NOMO-1 treated with dmso at 0.1 percent for 144 hours (cell line): ENCODE results near the gene FAM117A.
"Not testable (repeated sequence)": the region's sequence is repeated elsewhere in the genome, so short reads cannot be mapped to it uniquely, and the experiment has no call there.

Experiments
- DNase-seq: peaks from one replicate; lab custom pipeline; 2025; ENCODE audit not compliant: unreplicated experiment; lab: John Stamatoyannopoulos, UW

FAM117A gene

GRCh38 chr17:49681106-49681979, 82.6 kb downstream of the FAM117A start:
- DNase-seq: peak; percentile 10

GRCh38 chr17:49680314-49680713, 83.6 kb downstream of the FAM117A start:
- DNase-seq: no peak

DNA sequence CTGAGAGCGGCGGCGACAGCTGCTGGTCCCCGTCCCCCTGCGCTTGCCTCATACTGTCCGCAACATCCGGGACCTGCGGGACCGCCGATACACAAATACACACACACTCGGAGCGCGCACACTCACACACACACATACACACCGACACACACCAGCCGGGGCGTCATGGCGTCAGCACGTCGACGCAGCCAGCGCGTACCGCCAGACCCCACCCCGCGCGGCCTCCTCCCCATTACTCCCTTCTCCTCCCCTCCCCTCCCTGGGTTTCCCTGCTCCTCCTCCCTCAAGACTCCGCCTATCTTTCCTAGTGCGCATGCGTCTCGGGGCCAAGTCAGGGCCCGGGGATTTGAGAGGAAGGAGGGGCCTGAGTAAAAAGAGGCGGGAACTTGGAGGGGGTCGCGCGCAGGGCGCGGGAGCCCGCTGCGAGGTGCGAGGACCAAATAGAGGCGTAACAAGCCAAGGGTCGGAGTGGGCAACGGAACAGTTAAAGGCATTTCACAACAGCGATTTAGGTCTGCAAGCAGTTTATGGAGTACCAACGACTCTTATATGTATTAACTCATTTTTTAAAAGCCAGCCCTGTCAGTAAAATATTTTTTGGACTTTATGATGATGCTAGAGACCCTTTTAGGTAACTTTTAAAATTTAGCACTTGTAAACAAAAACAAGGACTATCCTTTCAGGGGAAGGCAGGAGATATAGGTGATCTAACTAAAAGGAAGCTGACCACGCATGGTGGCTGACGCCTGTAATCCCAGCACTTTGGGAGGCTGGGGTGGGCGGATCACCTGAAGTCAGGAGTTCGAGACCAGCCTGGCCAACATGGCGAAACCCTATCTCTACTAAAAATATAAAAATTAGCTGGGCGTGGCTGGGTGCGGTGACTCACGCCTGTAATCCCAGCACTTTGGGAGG, 85.7 kb downstream of the FAM117A start, which contains the start of gene SPOP:
SPOP (minus strand) TSS at position 165 of the 915 bp plus-strand sequence. CDS start 55,287 bp downstream, outside the sequence.
- peak; percentile 99 for DNase-seq

GRCh38 chr17:49677134-49677932, 86.6 kb downstream of the FAM117A start:
- peak; percentile 68 for DNase-seq

GRCh38 chr17:49676276-49676868, 87.6 kb downstream of the FAM117A start:
- peak; percentile 79 for DNase-seq

- no peak for DNase-seq
These were observed 89.4 kb downstream of the FAM117A start for GRCh38 chr17:49674507-49674906.

GRCh38 chr17:49673679-49674078, 90.3 kb downstream of the FAM117A start:
- not testable (repeated sequence) for DNase-seq

GRCh38 chr17:49670641-49671040, 93.3 kb downstream of the FAM117A start:
- no peak for DNase-seq

DNA sequence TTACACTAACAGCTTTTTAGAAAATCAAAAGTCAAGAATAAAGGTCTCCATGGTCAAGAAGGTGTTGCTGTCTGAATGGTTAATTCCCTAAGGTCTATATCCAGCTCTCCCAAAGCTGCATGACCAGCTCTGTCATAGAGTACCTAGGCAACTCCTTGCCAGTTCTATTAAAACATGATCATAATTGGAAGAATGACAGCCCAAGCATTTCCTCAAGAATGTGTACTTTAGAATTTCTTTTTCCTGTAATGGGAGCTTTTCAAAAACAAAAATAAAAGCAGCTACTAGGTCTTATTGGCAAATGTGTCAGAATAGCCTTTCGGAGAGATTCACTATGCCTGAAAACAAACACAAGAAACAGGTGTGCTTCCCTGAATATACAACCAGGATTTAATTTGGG, 93.9 kb downstream of the FAM117A start:
- DNase-seq: no peak

DNA sequence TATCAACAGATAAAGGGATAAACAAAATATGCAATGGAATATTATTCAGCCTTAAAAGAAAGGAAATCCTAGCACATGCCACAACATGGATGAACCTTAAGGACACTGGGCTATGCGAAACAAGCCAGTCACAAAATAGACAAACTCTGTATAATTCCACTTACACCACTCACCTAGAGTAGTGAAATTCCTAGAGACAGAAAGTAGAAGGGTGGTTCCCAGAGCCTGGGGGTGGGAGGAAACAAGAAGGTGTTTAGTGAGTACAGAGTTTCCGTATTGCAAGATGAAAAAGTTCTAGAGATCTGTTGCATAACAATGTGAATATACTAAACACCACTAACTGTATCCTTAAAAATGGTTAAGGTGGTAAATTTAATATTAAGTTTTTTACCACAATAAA, 96.1 kb downstream of the FAM117A start:
- DNase-seq: no peak

- DNase-seq: no peak
These were observed 99.2 kb downstream of the FAM117A start for GRCh38 chr17:49664706-49665211.
